Testis (tissue), 2 donors: ENCODE measurements around the gene MT1F.

Experiments used
- CTCF ChIP-seq, 3 experiments: fragments of 450-650 bp in 2 of 3; fragments of 200-600 bp in 1 of 3; sonication (generic) in 1 of 3; IDR thresholded peaks; one replicate each; pipeline ENCODE4 v1.5.1; 2016 to 2019; ENCODE audit warnings: antibody characterized with exemption in 3 of 3, mild to moderate bottlenecking in 2 of 3, moderate library complexity in 1 of 3
- POLR2A ChIP-seq: fragments of 450-650 bp; IDR thresholded peaks from one replicate; pipeline ENCODE4 v1.6.1; 2017; ENCODE audit warnings: antibody characterized with exemption, mild to moderate bottlenecking, moderate library complexity

- no peak for TF ChIP-seq CTCF (IDR thresholded peaks at IDR 0.05)
- no peak for TF ChIP-seq POLR2A
Observed at GRCh38 chr16:56658327-56658875, 642 bp downstream of the MT1F start.
